HG02938 (cell line): ENCODE measurements around the gene ZNF438.
"Not testable (repeated sequence)": the region's sequence is repeated elsewhere in the genome, so short reads cannot be mapped to it uniquely, and the experiment has no call there.

Experiments used
- ATAC-seq: cut with Tn5 transposase; IDR thresholded peaks from one replicate; pipeline ENCODE4 v1.9.1; 2021; ENCODE audit warnings: mild to moderate bottlenecking, moderate library complexity; ENCODE audit not compliant: unreplicated experiment

ZNF438 gene

GRCh38 chr10:30816159-30816819 lies 215.4 kb downstream of the ZNF438 start:
- no peak for ATAC-seq

- no peak for ATAC-seq
Measured at GRCh38 chr10:30813872-30814481, 217.7 kb downstream of the ZNF438 start.

- no peak for ATAC-seq
Measured at GRCh38 chr10:30812018-30812851, 219.4 kb downstream of the ZNF438 start.

GRCh38 chr10:30811276-30812017 lies 220.2 kb downstream of the ZNF438 start:
- no peak for ATAC-seq

GRCh38 chr10:30810416-30810815 lies 221.2 kb downstream of the ZNF438 start:
- no peak for ATAC-seq

- ATAC-seq: no peak
Measured at GRCh38 chr10:30806850-30807249, 224.8 kb downstream of the ZNF438 start.

- no peak for ATAC-seq
Measured at GRCh38 chr10:30805061-30805460, 226.6 kb downstream of the ZNF438 start.

GRCh38 chr10:30804478-30805055 lies 227.1 kb downstream of the ZNF438 start:
- ATAC-seq: no peak

GRCh38 chr10:30803892-30804322 lies 227.8 kb downstream of the ZNF438 start:
- no peak for ATAC-seq

GRCh38 chr10:30803058-30803457 lies 228.6 kb downstream of the ZNF438 start:
- ATAC-seq: no peak

- no peak for ATAC-seq
Measured at GRCh38 chr10:30800368-30800767, 231.3 kb downstream of the ZNF438 start.

GRCh38 chr10:30798646-30799185 lies 232.9 kb downstream of the ZNF438 start:
- no peak for ATAC-seq

GRCh38 chr10:30795024-30795423 lies 236.6 kb downstream of the ZNF438 start:
- not testable (repeated sequence) for ATAC-seq
